SU-DHL-6 (cell line): Measurements from ENCODE around the gene DDR2.

ENCODE experiments used
- CTCF ChIP-seq: fragments of 200-600 bp; sonication (generic); IDR thresholded peaks from one replicate; pipeline ENCODE4 v1.5.1; 2017; ENCODE audit warnings: antibody characterized with exemption, mild to moderate bottlenecking, low read length, moderate library complexity; ENCODE audit not compliant: insufficient read depth, poor library complexity, severe bottlenecking
- EZH2phosphoT487 ChIP-seq: fragments of 200-600 bp; sonication (generic), shearing (Covaris generic); conservative IDR thresholded peaks from 2 replicates; pipeline ENCODE4 v1.6.1; 2018; ENCODE audit warnings: mild to moderate bottlenecking, antibody characterized with exemption, low read length, moderate library complexity, mixed read lengths

- no peak for TF ChIP-seq CTCF
- no peak for TF ChIP-seq EZH2phosphoT487
Measured at GRCh38 chr1:162629077-162629627, 3.1 kb upstream of the DDR2 start.
